Stimulated activated naive CD8-positive, alpha-beta T cell treated with anti-CD3 and anti-CD28 coated beads, Interleukin-15, Interleukin-2, amounts not matched to agents 100 U/mL and 50 U/mL, for 24 hours (primary cell): ENCODE results near the gene MRPS12.
"Not testable (repeated sequence)": the region's sequence is repeated elsewhere in the genome, so short reads cannot be mapped to it uniquely, and the experiment has no call there.

Source experiments
- ATAC-seq: fragments of 150-1000 bp; cut with Tn5 transposase; one replicate; pipeline ENCODE4 v1.10.0; 2021
- DNase-seq: peaks from one replicate; pipeline ENCODE4 v3.0.0; 2021

The MRPS12 gene

GRCh38 chr19:38939957-38940356, 9.2 kb downstream of the MRPS12 start:
- ATAC-seq (no peak), DNase-seq (no peak)

GRCh38 chr19:38941466-38941865, 10.7 kb downstream of the MRPS12 start:
- DNase-seq, ATAC-seq: not testable (repeated sequence)

GRCh38 chr19:38941979-38942378, 11.2 kb downstream of the MRPS12 start:
- ATAC-seq (no peak), DNase-seq (no peak)

GRCh38 chr19:38942471-38943181, 11.9 kb downstream of the MRPS12 start:
- DNase-seq: no peak
- ATAC-seq: no peak

GRCh38 chr19:38944981-38945506, 14.3 kb downstream of the MRPS12 start:
- DNase-seq (no peak), ATAC-seq (no peak)

- ATAC-seq: no peak
Measured at GRCh38 chr19:38945562-38946228, 15.0 kb downstream of the MRPS12 start.

GRCh38 chr19:38946229-38947010, 15.7 kb downstream of the MRPS12 start:
- DNase-seq (no peak), ATAC-seq (no peak)

More at GRCh38 chr19:38945562-38946228, 15.0 kb downstream of the MRPS12 start:
- no peak for DNase-seq

- DNase-seq (peak; percentile 91), ATAC-seq (peak; percentile 92)
Measured at GRCh38 chr19:38949580-38950367, 19.0 kb downstream of the MRPS12 start.

GRCh38 chr19:38951187-38951586, 20.4 kb downstream of the MRPS12 start:
- ATAC-seq: no peak
- DNase-seq: no peak

- DNase-seq (peak; percentile 29), ATAC-seq (no peak)
Measured at GRCh38 chr19:38952395-38953165, 21.8 kb downstream of the MRPS12 start.

- DNase-seq (no peak), ATAC-seq (no peak)
Measured at GRCh38 chr19:38953677-38954076, 22.9 kb downstream of the MRPS12 start.

- DNase-seq: no peak
- ATAC-seq: no peak
Measured at GRCh38 chr19:38956264-38956663, 25.5 kb downstream of the MRPS12 start.

GRCh38 chr19:38958301-38958700, 27.6 kb downstream of the MRPS12 start:
- ATAC-seq (no peak), DNase-seq (no peak)

- DNase-seq (no peak), ATAC-seq (no peak)
Measured at GRCh38 chr19:38959618-38960017, 28.9 kb downstream of the MRPS12 start.

- no peak for DNase-seq
- ATAC-seq: no peak
Measured at GRCh38 chr19:38964738-38965137, 34.0 kb downstream of the MRPS12 start.

GRCh38 chr19:38966149-38966548, 35.4 kb downstream of the MRPS12 start:
- DNase-seq, ATAC-seq: not testable (repeated sequence)

- DNase-seq: no peak
- no peak for ATAC-seq
Measured at GRCh38 chr19:38970664-38971532, 40.2 kb downstream of the MRPS12 start.

- DNase-seq (no peak), ATAC-seq (no peak)
Measured at GRCh38 chr19:38971672-38972071, 40.9 kb downstream of the MRPS12 start.

GRCh38 chr19:38974624-38975213, 44.0 kb downstream of the MRPS12 start:
- ATAC-seq: no peak
- DNase-seq: no peak
